NCI-H345 treated with DMSO at 0.1 percent for 48 hours (cell line): ENCODE data around the gene PLAGL1.

Experiments used
- DNase-seq: peaks from one replicate; lab custom pipeline; 2025; ENCODE audit not compliant: unreplicated experiment; lab: John Stamatoyannopoulos, UW

Gene PLAGL1

DNA sequence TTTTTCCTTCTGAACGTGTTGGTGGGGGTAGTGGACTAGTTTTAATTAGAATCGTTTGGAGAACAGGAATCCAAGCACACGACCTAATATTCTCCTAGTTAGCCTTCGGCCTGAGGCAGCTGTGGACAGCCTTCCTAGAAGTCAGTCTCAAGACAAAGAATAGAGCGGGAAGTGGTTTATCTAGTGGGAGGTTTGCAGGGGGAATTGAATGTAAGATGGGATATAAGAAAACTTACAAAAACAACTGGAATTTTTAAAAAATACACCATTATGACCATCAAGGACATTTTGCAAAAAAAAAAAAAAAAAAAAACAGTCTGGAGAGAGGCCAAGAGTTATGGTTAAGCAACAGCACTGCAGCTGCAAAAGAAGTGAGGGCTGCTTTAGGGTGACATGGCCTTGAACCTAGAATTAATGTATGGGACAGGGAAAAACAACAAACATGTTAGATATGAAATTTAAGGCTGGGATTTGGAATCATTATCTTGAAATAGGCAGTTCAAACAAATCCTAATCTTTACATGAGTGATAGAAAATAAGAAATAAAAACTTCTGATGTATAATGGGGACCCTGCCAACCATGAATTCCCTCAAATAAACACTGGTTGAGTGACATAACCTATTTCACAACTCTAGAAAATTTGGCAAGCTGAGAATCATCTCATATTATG, 40.2 kb downstream of the PLAGL1 start:
- no peak for DNase-seq

DNA sequence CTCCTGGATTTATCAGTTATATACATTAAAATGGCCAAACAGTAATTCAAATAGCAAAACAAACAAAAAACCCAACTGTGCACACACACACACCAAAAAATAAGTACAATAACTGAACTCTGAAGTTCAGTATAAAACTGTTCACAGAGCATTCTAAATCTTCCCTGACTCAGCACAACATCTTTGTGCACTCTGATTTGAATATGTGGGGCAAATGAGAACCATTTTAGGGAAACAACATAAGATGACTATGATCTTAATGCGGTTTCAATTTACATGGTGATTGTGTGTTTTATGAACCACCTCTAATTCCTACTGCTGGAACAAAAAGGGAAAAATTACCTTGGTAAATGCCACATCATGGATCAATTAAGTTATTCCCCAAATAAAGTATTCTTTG, 41.7 kb downstream of the PLAGL1 start:
- no peak for DNase-seq

DNA sequence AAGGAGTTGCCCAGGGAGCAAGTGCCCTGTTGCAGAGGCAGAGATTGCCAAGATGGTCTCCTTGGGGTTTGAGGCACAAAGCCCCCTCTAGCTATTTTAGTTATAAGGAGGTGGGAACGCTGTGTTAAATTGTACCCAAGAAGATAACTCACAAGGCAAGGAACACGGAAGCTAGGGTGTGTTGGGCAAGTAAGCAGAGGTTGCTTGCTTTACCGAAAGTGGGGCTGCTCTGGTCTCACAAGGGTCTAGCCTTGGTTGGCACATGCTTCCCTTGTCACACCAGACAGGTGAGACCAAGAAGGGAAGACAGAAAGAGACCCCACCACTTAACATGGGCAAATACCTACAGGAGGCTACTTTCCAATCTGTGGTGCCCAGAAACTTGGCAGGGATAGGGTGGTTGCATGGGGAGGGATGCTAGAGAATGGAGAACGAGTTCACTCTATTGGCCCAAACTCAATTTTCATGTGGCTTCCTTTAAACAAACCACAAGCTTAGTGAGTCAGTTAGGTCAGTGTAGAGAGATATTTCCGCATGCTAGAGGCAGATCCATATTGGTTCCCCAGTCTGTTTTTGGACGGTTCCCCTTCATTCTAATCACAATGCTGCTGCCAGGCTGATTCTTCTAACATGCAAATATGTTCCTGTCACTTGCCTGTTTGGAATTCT, 42.4 kb downstream of the PLAGL1 start:
- DNase-seq = no peak

DNA sequence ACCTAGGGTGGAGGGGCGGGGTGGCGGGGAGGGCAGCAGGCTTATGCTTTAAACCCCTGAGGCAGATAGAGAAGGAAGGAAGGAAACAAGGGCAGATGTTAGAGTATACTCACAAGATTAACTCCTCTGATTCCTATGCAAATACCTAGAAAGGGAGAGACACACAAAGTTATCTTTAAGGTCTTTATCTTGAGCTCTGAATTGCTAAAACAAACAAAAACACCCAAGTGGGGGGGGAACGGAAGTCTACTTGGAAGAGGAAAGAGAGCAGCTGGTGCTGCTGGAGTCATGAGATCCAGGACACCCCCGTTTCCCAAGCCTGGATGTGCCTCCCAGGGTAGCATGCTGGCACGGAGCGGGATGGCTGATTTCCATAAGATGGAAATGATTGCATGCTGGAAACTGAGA, 43.4 kb downstream of the PLAGL1 start:
- no peak for DNase-seq

DNA sequence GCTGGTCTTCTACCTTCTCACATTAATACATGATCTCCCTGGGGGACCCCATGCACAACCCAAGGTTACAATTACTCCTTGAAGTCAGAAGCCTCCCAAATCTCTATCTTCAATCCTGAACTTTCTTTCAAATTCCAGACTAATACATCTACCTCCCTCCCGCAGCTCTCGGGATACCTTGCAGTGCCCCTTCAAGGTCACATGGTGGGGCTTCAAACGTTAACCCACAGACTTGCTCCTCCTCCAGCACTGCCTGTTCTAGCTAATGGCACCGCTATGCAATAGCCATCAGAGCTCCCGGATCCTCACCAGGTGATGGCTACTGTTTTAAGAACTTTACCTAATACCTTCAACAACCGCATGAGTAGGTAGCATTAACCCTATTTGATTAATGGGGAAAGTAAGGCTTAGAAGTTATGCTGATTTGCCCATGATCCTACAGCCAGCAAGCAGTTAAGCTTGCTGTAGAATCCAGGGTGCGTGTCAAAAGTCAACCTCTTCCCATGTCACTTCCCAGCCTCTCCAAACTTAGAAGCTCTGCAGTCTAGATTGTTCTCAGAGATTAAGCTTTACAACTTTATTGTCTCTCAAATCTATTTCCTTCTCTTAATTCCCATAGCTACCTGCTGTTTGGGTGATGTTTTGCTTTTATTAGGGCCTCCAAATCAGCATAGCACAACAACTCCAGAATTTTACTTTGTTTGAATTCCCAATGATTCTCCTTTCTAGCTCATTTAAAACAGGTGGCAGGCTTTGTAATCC, 44.7 kb downstream of the PLAGL1 start:
- DNase-seq = no peak

DNA sequence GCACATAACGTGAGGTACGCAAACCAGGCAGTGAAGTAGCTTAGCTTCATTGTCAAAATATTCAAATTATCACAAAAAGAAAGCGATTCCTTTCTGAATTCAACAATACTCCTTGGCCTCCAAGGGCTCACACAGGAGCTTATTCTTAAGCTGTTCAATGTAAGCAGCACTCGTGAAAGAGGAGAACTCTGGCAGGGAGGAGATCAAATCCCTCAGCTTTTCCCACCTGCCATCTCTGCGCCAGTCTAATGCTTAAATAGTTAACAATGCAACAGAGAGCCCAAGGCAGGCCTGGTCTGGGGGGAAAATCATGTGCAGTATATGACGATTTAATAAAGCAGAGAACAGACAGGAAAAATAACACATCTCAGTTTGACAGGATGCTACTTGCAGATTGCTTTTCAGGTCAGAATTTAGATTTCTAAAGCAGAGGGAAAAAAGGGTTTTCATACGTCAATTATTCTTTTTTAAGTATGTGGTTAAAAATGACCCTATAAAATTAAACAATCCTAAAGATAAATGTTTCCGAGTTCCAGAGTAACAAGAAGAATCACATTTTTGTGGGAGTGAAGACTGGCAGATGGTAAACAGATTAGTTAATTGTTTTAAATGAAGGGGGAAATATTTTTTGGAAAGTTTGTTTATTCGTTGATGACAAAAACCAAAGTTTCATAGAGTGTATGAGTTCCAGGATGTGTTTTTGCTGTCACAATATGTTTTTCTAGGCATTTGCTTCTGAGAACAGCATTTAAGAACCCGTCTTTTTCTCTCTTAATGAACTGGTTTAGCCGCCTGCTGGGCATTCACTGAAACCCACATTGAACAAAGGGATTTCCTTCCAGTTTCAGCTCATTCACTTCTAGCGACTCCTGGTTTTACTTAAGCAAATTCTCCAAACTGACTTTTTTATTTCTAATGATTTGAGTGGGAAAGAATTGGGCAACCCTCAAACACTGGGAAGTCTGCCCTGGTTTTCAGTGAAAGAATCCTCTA, 45.9 kb downstream of the PLAGL1 start:
- DNase-seq = no peak

DNA sequence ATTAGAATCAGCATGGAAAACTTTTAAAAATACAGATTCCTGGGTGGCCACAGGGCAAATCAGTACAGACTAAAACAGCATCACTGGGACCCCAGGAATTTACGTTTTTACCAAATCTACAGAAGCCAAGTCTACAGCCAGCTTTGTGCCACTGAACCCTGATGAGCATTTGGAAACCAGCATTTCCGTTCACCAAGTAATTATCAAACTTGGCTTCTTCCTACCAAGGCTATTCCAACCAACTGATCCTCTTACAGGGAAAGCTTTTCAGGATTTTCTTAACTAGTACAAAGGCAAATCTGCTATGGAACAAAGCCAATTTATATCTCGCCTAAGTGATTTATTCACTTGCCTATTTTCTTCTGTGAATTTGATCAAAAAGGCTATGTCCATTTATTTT, 47.0 kb downstream of the PLAGL1 start:
- DNase-seq = no peak

DNA sequence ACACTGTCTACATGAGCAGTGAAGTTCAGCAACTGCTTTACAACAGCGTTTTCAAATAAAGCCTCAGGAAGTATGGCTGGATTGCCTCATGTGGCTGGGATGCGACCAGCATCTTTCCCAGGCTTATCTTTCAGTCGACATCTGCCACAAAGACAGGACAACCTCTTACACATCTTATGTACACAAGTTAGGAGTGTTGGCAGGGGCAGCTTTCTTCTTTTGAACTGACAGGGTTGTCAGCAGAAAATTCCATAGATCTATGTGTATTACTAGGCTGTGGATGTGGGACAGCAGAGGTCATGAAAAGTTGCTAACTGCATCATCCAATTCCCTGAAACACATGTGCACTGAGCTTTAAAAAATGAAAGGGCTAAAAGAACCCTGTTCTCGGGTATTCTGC, 48.1 kb downstream of the PLAGL1 start:
- no peak for DNase-seq

DNA sequence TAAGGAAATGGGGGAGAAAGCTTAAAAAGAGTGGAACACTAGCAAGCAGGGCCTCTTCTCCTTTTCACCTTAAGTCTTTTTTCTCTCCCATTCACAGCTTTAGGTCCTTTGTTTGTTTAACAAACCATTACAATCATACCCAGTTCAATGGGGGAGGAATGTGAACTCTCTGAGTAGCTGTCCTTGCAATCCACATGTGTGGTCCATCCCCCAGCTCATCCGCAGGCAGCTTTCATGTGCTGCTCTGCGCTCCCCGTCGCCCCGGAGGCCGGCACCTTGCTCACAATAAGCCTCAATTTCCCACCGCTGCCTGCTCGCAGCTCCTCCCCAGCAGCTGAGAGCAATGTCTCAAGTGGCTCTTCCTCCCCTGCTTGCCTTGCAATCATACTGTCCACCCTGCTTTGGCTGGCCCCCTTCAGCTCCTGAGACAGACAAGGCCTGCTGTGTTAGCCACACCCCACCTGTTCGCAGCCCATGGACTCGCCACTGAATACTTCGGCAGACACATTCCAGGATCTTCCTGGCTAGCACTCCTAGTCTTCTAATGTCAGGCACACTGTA, 49.1 kb downstream of the PLAGL1 start:
- no peak for DNase-seq

DNA sequence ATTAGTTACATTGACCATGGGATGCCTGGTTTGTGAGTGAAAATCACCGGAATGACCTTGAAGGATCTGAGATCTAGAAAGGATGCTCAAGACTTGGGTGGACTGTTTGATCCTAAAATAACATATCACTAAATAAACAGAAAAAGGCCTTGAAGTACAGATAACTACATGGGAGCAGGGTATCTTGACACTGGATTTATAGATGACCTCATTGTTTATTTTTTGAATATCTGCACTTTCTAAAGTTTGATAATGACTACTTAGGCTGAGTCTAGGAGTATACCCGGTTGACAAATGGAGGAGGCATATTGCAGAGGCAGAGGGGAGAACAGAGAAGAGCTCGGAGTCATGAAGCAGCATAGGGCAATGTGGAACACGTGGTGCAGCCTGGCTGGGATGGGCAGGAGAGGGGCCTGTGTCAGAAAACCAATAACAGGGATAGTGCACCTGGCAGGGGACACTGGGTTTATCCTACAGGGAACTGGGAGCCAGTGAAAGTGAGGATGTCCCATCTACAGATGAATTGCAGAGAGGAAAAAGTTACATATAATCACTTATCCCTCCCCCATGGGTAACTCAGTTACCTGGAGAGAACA, 50.3 kb downstream of the PLAGL1 start:
- DNase-seq = no peak

DNA sequence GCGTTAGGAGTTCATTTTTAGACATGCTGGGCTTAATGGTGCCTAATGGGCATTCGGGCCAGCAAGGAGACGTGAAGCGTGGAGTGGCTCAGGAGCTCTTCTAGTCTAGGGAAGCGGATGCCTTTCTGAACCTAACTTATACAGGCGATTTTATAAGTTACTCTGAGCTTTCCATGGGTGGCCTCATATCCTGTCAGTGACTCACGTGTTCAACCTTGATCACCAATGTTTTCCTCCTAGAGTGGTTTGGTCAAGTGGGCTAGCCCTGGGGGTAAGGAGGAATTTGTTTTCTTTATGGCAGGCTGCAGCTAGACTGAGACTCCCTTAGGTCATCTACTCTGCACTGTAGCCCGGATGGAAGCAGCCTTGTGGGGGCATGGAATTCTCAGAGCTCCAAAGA, 52.1 kb downstream of the PLAGL1 start:
- DNase-seq = no peak

DNA sequence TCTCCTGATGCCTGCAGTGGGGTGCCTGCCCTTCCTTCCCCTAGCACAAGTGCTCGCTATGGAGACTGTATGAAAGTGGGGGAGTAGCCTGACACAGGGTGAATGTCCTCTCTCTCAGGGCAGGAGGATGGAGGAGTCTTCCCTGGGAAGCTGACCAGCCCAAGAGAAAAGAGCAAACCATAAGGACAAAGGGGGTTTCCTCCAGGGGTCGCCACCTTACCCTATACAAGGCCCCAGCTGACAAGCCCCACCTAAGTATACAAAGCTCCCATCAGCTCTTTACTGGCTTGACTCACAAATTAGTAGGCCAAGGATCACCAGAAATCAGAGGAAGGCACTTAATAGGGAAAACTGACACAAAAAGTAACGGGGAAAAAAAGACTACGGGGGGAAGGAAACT, 54.1 kb downstream of the PLAGL1 start:
- no peak for DNase-seq

DNA sequence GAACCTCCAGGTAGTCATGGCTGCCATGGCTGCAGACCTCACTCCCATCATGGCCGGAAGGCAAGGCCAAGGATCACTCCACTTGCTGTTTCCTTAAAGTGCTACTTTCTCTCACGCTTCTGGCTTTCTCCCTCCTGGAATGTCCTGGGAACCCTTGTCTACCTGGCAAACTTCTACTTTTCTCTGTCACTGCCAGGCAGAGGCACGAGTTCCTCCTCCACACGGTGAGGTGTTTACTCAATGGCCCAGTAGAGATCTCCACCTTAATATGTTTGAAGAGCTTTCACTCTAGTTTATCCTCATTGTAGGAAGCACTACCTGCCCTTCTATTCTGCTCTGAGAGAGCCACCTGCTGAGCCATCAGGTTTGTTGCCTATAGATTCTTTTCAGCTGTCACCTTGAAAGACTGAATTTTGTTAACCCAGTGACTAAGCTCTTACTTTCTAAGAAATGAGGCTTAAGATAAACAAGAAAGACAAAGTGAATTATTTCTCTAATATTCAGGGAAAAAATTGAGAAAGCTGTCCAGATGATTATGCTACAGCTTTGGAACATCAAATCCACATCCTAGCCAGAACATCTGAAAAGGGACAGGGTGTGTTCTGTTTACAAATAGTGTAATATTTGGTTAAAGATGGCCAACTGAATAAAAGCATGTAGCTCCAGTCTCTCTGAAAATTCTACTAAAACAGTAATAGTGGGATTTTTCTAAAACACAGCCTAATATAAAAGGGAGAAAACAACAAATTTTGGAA, 54.9 kb downstream of the PLAGL1 start:
- DNase-seq = peak; percentile 54

DNA sequence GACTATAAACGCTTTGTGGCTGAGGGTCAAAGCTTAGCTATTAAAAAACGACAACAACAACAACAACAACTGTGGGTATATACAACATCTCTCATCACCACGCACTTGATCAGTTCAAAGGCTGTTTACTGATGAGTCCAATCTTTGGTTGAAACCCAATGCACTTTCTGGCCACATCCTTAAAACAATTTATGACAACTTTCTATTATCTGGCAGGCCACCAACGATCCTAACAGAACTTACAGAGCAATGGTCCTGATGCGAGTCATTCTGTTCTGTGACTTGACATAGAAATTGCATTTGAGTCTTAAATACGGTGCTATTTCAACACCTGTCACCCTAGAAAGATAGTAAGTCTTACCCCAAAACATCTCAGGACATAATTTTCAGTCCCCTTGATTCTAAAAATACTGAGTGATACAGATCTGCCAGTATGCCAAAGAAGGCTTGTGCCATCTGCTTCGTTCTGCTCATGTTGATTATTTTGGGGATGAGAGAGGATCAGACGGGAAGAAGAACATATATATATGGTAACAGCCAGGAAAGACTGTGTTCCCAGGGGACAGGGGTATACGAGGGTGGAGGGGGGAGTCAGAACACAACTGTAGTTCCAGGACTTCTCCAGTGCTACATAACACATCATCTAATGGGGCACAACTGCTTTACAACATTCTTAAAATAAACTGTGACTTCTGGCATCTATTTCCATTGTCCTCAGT, 55.8 kb downstream of the PLAGL1 start:
- no peak for DNase-seq

DNA sequence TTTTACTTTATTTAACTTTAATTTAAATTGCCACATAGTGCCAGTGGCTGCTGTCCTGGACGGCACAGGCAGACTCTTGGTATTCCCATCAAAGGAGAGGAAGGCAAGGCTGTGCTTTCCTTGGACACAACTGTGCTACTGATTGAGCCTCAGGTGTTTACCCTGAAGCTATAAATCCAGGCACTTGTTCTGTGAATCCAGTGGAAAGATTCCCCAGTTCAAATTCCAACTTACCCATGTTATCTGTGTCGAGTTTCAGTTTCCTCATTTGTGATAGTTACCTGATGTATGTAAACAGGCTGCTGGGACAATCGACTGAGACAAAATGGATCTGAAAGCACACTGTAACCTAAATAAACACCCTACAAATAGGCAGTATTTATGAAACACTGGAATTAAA, 57.2 kb downstream of the PLAGL1 start:
- DNase-seq = no peak

DNA sequence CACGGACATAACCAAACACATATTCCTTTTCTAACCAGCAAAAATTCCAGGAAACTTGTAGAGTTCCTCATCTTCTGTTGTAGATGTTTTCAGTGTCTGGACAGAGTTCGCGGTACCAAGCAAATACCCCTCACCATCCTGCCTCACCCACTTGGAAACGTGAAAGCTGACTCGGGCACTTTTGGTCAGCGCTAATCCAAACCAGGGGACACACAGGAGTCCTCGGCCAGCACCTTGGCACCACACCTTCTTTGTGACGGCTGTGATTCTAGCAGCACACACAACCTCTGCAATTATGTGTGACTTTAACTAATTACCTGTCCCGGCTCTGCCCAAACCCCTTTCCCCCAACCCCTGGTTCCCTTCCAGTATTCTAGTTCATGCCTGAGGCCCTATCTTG, 58.1 kb downstream of the PLAGL1 start:
- DNase-seq = no peak

DNA sequence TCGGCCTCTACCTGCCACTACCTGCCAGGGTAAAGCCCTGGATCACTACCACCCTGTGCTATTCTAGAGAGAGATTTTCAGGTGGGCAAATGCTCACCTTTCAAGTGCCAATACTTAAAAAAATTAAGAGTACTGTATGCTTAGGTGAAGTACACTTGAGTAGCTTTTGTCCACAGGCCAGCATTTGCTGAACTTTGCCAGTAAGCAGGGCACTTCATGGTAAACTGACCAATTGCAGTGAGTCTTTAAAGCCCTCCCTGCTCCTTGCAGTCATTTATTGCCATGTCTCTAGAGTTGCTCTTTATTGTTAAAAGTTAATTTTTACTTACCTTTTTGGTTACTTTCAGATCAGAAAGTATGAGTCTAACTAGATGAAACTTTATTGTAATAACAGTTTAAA, 58.5 kb downstream of the PLAGL1 start:
- no peak for DNase-seq

DNA sequence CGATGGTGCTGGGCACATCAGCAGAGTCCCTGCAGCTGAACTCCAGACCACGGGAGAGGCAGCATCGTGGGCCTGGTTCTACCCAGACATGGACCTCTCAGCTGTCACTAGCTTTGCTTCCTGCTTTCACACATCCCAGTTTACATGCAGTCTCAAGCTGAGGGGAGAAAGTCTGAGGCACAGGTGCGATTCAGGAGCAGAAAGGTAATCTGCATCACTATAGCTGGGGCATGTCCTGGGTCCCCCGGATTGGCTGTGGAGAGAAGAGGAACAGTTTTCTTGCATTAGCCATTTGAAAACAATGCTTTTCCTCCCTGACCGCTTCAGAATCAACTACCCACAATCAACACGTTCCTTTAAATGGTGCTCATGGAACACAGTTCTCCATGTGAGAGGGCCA, 59.9 kb downstream of the PLAGL1 start:
- DNase-seq = no peak
